SU-DHL-6 (cell line): Measurements from ENCODE around the gene NR2F6.

Source experiments
- H2AFZ ChIP-seq: fragments of 200-600 bp; sonication (generic); 2 replicates; pipeline ENCODE4 v1.6.1; 2014; ENCODE audit warnings: low read depth, mild to moderate bottlenecking, moderate library complexity, mixed read lengths, antibody characterized with exemption, low read length; ENCODE audit not compliant: severe bottlenecking
- H3F3A ChIP-seq: fragments of 200-600 bp; shearing (Covaris generic); 2 replicates; pipeline ENCODE4 v1.6.0; 2016; ENCODE audit warnings: antibody characterized with exemption, mild to moderate bottlenecking; ENCODE audit not compliant: insufficient read depth
- H3K27ac ChIP-seq: fragments of 200-600 bp; sonication (generic); 2 replicates; pipeline ENCODE4 v1.5.1; 2016; ENCODE audit warnings: low read depth, mild to moderate bottlenecking, low read length, moderate library complexity, mixed read lengths
- H3K27me3 ChIP-seq: fragments of 200-600 bp; sonication (generic), shearing (Covaris generic); 2 replicates; pipeline ENCODE4 v1.6.0; 2014; ENCODE audit warnings: mild to moderate bottlenecking, low read length
- H3K36me3 ChIP-seq: fragments of 200-600 bp; sonication (generic); 2 replicates; pipeline ENCODE4 v1.6.1; 2014; ENCODE audit warnings: mild to moderate bottlenecking, low read length, mixed read lengths
- H3K4me2 ChIP-seq: fragments of 300-600, 200-600 bp; shearing (Covaris generic), sonication (generic); 2 replicates; pipeline ENCODE4 v1.6.0; 2014; ENCODE audit warnings: low read length, low read depth, mild to moderate bottlenecking; ENCODE audit not compliant: poor library complexity, severe bottlenecking
- H3K4me3 ChIP-seq: fragments of 200-600 bp; sonication (generic); 2 replicates; pipeline ENCODE4 v1.5.1; 2014; ENCODE audit warnings: antibody characterized with exemption, low read length, mild to moderate bottlenecking, mixed read lengths; ENCODE audit not compliant: insufficient read depth, poor library complexity, severe bottlenecking
- H3K79me2 ChIP-seq: fragments of 200-600 bp; sonication (generic); 2 replicates; pipeline ENCODE4 v1.6.1; 2014; ENCODE audit warnings: mild to moderate bottlenecking, low read length, moderate library complexity; ENCODE audit not compliant: insufficient read depth
- H3K9ac ChIP-seq: fragments of 200-600 bp; sonication (generic); 2 replicates; pipeline ENCODE4 v1.7.0; 2014; ENCODE audit warnings: mild to moderate bottlenecking, low read length
- H3K9me2 ChIP-seq: fragments of 200-600 bp; sonication (generic); replicated peaks from 2 replicates; pipeline ENCODE4 v1.6.1; 2014; ENCODE audit warnings: low read length; ENCODE audit not compliant: insufficient read depth
- H3K9me3 ChIP-seq: fragments of 200-600 bp; sonication (generic); 2 replicates; pipeline ENCODE4 v1.6.1; 2014; ENCODE audit warnings: low read length, mixed read lengths; ENCODE audit not compliant: insufficient read depth
- H4K20me1 ChIP-seq: fragments of 200-600 bp; sonication (generic); 2 replicates; pipeline ENCODE4 v1.6.1; 2014; ENCODE audit warnings: low read depth, mild to moderate bottlenecking, antibody characterized with exemption, low read length, moderate library complexity, mixed read lengths
- EZH2phosphoT487 ChIP-seq: fragments of 200-600 bp; sonication (generic), shearing (Covaris generic); conservative IDR thresholded peaks from 2 replicates; pipeline ENCODE4 v1.6.1; 2018; ENCODE audit warnings: mild to moderate bottlenecking, antibody characterized with exemption, low read length, moderate library complexity, mixed read lengths
- TF ChIP-seq, protein P1 (sequence below): fragments of 200-600 bp; sonication (generic); IDR thresholded peaks from one replicate; pipeline ENCODE4 v1.5.1; 2017; ENCODE audit warnings: antibody characterized with exemption, mild to moderate bottlenecking, low read length, moderate library complexity; ENCODE audit not compliant: insufficient read depth, poor library complexity, severe bottlenecking

Gene NR2F6

DNA sequence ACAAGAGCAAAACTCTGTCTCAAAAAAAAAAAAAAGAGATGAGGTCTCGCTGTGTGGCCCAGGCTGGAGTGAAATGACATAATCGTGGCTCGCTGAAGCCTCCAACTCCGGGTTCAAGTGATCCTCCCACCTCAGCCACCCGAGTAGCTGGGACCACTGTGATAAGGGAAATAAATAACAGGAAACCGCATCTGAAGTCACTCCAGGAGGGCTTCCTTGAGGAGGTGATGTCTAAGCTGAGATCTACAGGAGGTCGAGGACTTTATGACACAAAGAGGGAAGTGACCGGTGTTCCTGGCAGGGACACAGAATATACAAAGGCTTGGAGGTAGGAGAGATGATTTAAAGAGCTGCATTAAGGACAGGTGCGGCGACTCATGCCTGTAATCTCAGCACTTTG lies 8.9 kb upstream of the NR2F6 start:
- TF ChIP-seq EZH2phosphoT487: no peak
- TF ChIP-seq, protein P1, sequence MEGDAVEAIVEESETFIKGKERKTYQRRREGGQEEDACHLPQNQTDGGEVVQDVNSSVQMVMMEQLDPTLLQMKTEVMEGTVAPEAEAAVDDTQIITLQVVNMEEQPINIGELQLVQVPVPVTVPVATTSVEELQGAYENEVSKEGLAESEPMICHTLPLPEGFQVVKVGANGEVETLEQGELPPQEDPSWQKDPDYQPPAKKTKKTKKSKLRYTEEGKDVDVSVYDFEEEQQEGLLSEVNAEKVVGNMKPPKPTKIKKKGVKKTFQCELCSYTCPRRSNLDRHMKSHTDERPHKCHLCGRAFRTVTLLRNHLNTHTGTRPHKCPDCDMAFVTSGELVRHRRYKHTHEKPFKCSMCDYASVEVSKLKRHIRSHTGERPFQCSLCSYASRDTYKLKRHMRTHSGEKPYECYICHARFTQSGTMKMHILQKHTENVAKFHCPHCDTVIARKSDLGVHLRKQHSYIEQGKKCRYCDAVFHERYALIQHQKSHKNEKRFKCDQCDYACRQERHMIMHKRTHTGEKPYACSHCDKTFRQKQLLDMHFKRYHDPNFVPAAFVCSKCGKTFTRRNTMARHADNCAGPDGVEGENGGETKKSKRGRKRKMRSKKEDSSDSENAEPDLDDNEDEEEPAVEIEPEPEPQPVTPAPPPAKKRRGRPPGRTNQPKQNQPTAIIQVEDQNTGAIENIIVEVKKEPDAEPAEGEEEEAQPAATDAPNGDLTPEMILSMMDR: no peak
- no peaks in the 10 kb centered on the region for H3K79me2 ChIP-seq
- H3K9me3 ChIP-seq: no peaks in the 10 kb centered on the region
- H3K27me3 ChIP-seq: no peaks in the 10 kb centered on the region
- H4K20me1 ChIP-seq: no peaks in the 10 kb centered on the region
- H3K27ac ChIP-seq: no peak overlapping the region
- H3K9ac ChIP-seq: no peak overlapping the region
- H3K36me3 ChIP-seq: no peaks in the 10 kb centered on the region
- no peaks in the 10 kb centered on the region for H3K9me2 ChIP-seq
- H2AFZ ChIP-seq: no peak overlapping the region
- H3K4me2 ChIP-seq: no peak overlapping the region
- no peaks in the 10 kb centered on the region for H3F3A ChIP-seq
- no peak overlapping the region for H3K4me3 ChIP-seq

DNA sequence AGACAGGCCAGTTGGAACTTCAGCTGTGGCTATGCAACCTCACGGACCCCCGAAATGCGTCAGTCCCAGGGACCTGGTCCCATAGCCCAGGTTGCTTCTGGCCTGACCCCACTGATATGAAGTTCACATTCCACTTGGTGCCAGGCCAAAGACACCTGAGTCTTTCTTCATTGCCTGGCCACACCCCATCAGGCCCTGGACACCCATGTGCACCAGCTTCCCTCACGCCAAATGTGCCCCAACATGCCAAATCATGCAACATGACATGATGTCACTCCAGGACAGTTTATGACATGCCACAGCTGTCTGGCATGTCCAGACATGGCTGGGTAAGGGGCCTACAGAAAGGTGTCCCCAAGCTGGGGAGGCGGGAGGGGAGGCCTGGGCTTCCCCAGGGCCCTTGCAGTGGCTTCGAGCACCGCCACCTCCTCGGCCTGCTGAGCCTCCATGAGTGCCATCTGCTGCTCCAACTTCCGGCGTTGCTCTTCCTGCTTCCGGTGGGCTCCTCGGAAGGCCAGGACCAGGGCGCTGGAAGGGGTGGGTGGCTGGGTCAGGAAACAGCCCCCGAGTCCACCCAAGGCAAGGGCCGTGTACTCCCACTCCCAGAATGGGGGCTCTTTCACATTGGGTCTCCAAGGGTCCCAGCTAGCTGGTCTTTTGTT lies 4.3 kb upstream of the NR2F6 start:
- no peak overlapping the region for H3K4me3 ChIP-seq
- no peaks in the 10 kb centered on the region for H3K27me3 ChIP-seq
- no peaks in the 10 kb centered on the region for H3K9me2 ChIP-seq
- H3K9ac ChIP-seq: no peak overlapping the region
- no peaks in the 10 kb centered on the region for H3K9me3 ChIP-seq
- H3K36me3 ChIP-seq: no peaks in the 10 kb centered on the region
- H2AFZ ChIP-seq: no peak overlapping the region
- no peak overlapping the region for H3K27ac ChIP-seq
- H3F3A ChIP-seq: peaks cover 10% of the 10 kb centered on the region; the same call in 1 of the 2 replicates
- H4K20me1 ChIP-seq: no peaks in the 10 kb centered on the region
- no peak for TF ChIP-seq EZH2phosphoT487
- TF ChIP-seq, protein P1: no peak
- no peak overlapping the region for H3K4me2 ChIP-seq
- H3K79me2 ChIP-seq: no peaks in the 10 kb centered on the region

DNA sequence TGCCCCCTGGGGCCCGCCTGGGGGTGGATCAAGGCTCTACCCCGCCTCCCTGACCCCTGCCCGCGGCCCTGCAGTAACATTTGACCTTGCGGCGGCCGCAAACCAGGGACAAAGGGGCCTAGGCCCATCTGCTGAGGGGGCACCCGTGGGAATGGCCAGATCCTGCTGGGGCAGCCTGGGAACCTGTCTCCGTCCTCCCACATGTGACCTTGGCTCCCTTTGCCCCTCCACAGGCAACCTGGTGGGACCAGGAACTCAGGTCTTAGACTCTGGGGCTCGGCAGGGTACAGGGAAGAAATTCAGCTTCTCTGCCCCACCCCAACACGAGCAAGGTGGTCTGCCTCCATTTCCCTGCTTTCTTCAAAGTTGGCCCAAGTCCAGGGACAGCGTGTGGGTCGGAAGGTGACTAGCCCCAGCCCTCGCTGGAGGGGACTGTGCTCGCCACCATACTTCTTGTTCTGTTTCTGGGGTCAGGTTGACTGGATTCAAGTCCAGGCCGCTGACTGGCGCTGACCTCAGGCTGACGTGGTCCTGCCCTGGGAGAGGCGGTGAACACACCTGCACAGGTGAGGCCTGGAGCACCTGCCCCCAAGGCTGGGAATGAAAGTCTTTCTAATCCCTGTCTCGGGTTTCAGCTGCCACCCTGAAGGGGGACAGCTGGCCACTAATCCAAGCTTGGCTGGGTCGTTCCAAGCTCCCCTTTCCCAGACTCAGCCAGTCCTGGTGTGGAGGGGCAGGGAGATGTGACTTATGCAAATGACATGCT lies 2.5 kb upstream of the NR2F6 start:
- no peak overlapping the region for H3K4me3 ChIP-seq
- no peaks in the 10 kb centered on the region for H4K20me1 ChIP-seq
- no peaks in the 10 kb centered on the region for H3K27me3 ChIP-seq
- H3K9me2 ChIP-seq: no peaks in the 10 kb centered on the region
- peaks cover 10% of the 10 kb centered on the region; the same call in 1 of the 2 replicates for H3F3A ChIP-seq
- no peak overlapping the region for H3K27ac ChIP-seq
- peaks cover 3% of the 10 kb centered on the region; the same call in 1 of the 2 replicates for H3K79me2 ChIP-seq
- H3K9ac ChIP-seq: no peak overlapping the region
- H3K9me3 ChIP-seq: no peaks in the 10 kb centered on the region
- no peak overlapping the region for H2AFZ ChIP-seq
- TF ChIP-seq, protein P1: no peak
- TF ChIP-seq EZH2phosphoT487: no peak
- H3K36me3 ChIP-seq: no peaks in the 10 kb centered on the region
- H3K4me2 ChIP-seq: no peak overlapping the region
